22Rv1 (cell line): Measurements from ENCODE around the gene RPTOR.

Source experiments
- CTCF ChIP-seq: fragments of 450-650 bp; IDR thresholded peaks from 2 replicates; pipeline ENCODE4 v1.5.1; 2017; ENCODE audit warnings: mild to moderate bottlenecking
- ZFX ChIP-seq: fragments of 450-650 bp; IDR thresholded peaks from 2 replicates; pipeline ENCODE4 v1.6.1; 2017; ENCODE audit warnings: antibody characterized with exemption, borderline replicate concordance

- TF ChIP-seq CTCF (no peak), ZFX (no peak)
These were observed 345.7 kb downstream of the RPTOR start for GRCh38 chr17:80890196-80890920.
